B cell (primary cell): ENCODE data around the gene PRSS38. TPM values are rescaled to one million over a fixed set of nuclear protein-coding genes. Genes with fewer than 3 reads are reported as not detected.

Source experiments
- ATAC-seq: fragments of 200-7000 bp; cut with Tn5 transposase; one replicate; pipeline ENCODE4 v1.10.0; 2021; ENCODE audit warnings: low read depth, mild to moderate bottlenecking, moderate number of reproducible peaks, moderate library complexity
- CTCF ChIA-PET: fragments of 350-600 bp; sonication (Branson Sonifier 250); formaldehyde crosslinking; loops from one replicate; lab custom pipeline; 2021; ENCODE audit warnings: antibody characterized with exemption, inconsistent platforms; lab: Charles Lee
- POLR2A ChIA-PET: fragments of 350-600 bp; sonication (Branson Sonifier 250); formaldehyde crosslinking; loops from one replicate; lab custom pipeline; 2021; ENCODE audit warnings: antibody characterized with exemption; lab: Charles Lee
- DNase-seq: peaks from one replicate; pipeline ENCODE4 v3.0.0; 2013
- H2AFZ ChIP-seq: 2 replicates; pipeline ENCODE4 v1.6.1; 2012; ENCODE audit warnings: mild to moderate bottlenecking, low read depth, low read length; ENCODE audit not compliant: insufficient read depth, poor library complexity, severe bottlenecking
- H3K27ac ChIP-seq, 2 donors: 1 replicate in 1 of 2; 2 replicates in 1 of 2; pipeline ENCODE4 v1.5.1; 2012 to 2013; ENCODE audit warnings: low read length in 2 of 2, mild to moderate bottlenecking in 2 of 2, moderate library complexity in 1 of 2
- H3K27me3 ChIP-seq, 4 experiments: fragments of 200-600 bp in 1 of 4; sonication (generic) in 1 of 4; replicated peaks in 1 of 4; 1 replicate in 2 of 4; 2 replicates in 2 of 4; pipeline versions ENCODE4 v1.6.1 to v1.7.0; 2013 to 2016; ENCODE audit warnings: low read length in 3 of 4, mild to moderate bottlenecking in 2 of 4, mixed read lengths in 1 of 4, moderate library complexity in 1 of 4; ENCODE audit not compliant: insufficient read depth in 4 of 4, control insufficient read depth in 3 of 4; ENCODE audit errors: control extremely low read depth in 1 of 4
- H3K36me3 ChIP-seq, 2 experiments: replicated peaks in 1 of 2; 1 replicate in 1 of 2; 2 replicates in 1 of 2; pipeline versions ENCODE4 v1.6.1 to v1.7.1; 2013; ENCODE audit warnings: low read length in 1 of 2; ENCODE audit not compliant: insufficient read depth in 2 of 2, control insufficient read depth in 1 of 2; ENCODE audit errors: control extremely low read depth in 1 of 2, extremely low read depth in 1 of 2
- H3K4me1 ChIP-seq, 2 donors: fragments of 200-600 bp in 1 of 2; sonication (generic) in 1 of 2; 1 replicate in 1 of 2; 2 replicates in 1 of 2; pipeline versions ENCODE4 v1.5.1 to v1.6.1; 2013 to 2017; ENCODE audit warnings: low read length in 2 of 2; ENCODE audit not compliant: control insufficient read depth in 2 of 2, insufficient read depth in 2 of 2
- H3K4me2 ChIP-seq: replicated peaks from 2 replicates; pipeline ENCODE3; 2012; ENCODE audit warnings: mild to moderate bottlenecking, low read depth, low read length; ENCODE audit not compliant: poor library complexity, severe bottlenecking
- H3K4me3 ChIP-seq, 5 experiments: fragments of 200-600 bp in 1 of 5; sonication (generic) in 1 of 5; 1 replicate in 3 of 5; 2 replicates in 2 of 5; pipeline versions ENCODE4 v1.5.1 to v1.7.0; 2011 to 2016; ENCODE audit warnings: low read length in 4 of 5, mild to moderate bottlenecking in 4 of 5, low read depth in 2 of 5, control low read depth in 1 of 5, moderate library complexity in 1 of 5; ENCODE audit not compliant: insufficient read depth in 1 of 5; ENCODE audit errors: control extremely low read depth in 1 of 5, extremely low read depth in 1 of 5
- H3K79me2 ChIP-seq: fragments of 200-600 bp; sonication (generic); one replicate; pipeline ENCODE4 v1.6.0; 2016; ENCODE audit warnings: low read length; ENCODE audit not compliant: control insufficient read depth, insufficient read depth
- H3K9ac ChIP-seq: fragments of 200-600 bp; sonication (generic); 2 replicates; pipeline ENCODE4 v1.6.1; 2017; ENCODE audit warnings: mild to moderate bottlenecking, low read length, moderate library complexity
- H3K9me3 ChIP-seq, 3 donors: one replicate each; pipeline versions ENCODE4 v1.6.1 to v1.7.1; 2013; ENCODE audit warnings: low read length in 2 of 3; ENCODE audit not compliant: control insufficient read depth in 2 of 3, insufficient read depth in 1 of 3; ENCODE audit errors: control extremely low read depth in 1 of 3
- H4K20me1 ChIP-seq: 2 replicates; pipeline ENCODE4 v1.6.0; 2012; ENCODE audit warnings: mild to moderate bottlenecking, low read length; ENCODE audit not compliant: insufficient read depth, control insufficient read depth, poor library complexity, severe bottlenecking
- H3K27ac Mint-ChIP-seq: one replicate; pipeline ENCODE4 v1.8.0; 2021; ENCODE audit warnings: mixed read lengths
- H3K27me3 Mint-ChIP-seq: one replicate; pipeline ENCODE4 v1.8.0; 2021; ENCODE audit warnings: mixed read lengths
- H3K4me1 Mint-ChIP-seq: one replicate; pipeline ENCODE4 v1.8.0; 2021; ENCODE audit warnings: mixed read lengths
- H3K4me3 Mint-ChIP-seq: one replicate; pipeline ENCODE4 v1.8.0; 2021; ENCODE audit warnings: mixed read lengths
- H3K9me3 Mint-ChIP-seq: one replicate; pipeline ENCODE4 v1.8.0; 2022; ENCODE audit warnings: mixed read lengths; ENCODE audit not compliant: insufficient read depth
- EZH2 ChIP-seq: IDR thresholded peaks from 2 replicates; pipeline ENCODE4 v1.6.1; 2012; ENCODE audit warnings: borderline replicate concordance, low read depth, mild to moderate bottlenecking, moderate library complexity, low read length; ENCODE audit not compliant: insufficient read depth, poor library complexity, severe bottlenecking
- WGBS: methylation state at CpG from one replicate; pipeline ENCODE4 v1.1.5; 2013; ENCODE audit warnings: missing lambda C conversion rate; ENCODE audit not compliant: insufficient coverage; 5-methylcytosine and 5-hydroxymethylcytosine counted together
- intact Hi-C: fragments of 100-400 bp; cut with micrococcal nuclease; formaldehyde crosslinking; loops from one replicate; pipeline ENCODE4 v1.10.0; 2022
- polyA plus RNA-seq: library from polyadenylated mRNA; depleted of rRNA; stranded (reverse); fragments of >200 nt; gene quantifications from 2 replicates; pipeline ENCODE4 v1.2.3, GENCODE V29; 2012
- total RNA-seq, 2 donors: library from RNA; stranded (reverse); fragments of 120-200 nt in 1 of 2; gene quantifications; 1 replicate in 1 of 2; 2 replicates in 1 of 2; pipeline versions ENCODE4 v1.2.3 to v1.2.4, GENCODE V29; 2013 to 2022
- TF ChIP-seq, protein P1 (sequence below): fragments of 200-600 bp; IDR thresholded peaks from one replicate; pipeline ENCODE4 v1.8.0; 2022; ENCODE audit warnings: antibody characterized with exemption, mild to moderate bottlenecking

Gene PRSS38
- total and polyA plus RNA-seq, 2 donors (not counting 1 experiment from before 2014, with no cell fraction given) = not detected

DNA sequence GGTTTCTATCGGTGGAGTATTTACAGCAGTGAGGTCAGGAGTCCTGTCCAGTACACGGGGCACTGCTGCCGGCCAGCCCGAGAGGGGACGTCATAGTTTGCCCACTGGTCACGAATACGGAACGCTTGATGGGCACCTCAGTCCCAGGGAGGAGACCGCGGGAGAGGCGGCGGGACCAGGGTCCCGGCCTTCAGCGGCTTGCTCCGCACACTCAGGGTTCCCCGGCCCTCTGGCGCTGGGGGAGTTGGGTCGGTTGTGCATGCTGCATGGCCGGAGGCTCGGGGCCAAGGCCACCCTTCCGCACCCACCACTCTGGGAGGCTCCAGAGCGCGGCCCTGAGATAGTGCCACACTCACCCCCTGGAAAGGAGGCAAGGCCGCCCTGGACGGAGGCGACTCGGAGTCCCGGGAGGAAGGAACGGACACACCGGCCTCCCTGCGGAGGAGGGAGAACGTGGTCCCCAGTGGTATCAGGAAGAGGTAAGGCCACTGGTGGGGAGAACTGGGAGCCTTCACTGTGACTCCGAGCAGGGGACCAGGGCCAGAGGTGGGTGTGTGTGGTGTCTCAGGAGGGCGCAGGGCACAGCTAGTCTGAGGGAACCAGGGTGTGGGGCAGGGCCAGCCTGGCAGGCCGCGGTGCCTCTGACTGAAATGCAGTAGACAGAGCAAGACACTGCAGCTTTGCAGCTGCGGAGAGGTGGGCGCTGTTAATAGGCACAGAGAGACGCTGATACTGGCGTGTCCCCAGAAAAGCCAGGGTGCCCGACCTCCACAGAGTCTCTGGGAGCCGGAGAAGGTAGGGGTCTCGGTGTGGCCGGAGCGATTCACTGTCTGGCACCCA, 28.6 kb upstream of the PRSS38 start:
- intact Hi-C loops = loop anchor here (5.0 to 10.0 kb wide), 3 partner anchors 620 to 1695 kb away; partner anchors contain the start of genes RNF187 and TRIM11
- Histone ChIP-seq H3K4me1 (peaks cover 26 to 35% of the 10 kb centered on the region in 2 donors), H3K4me2 (peak overlapping the region; percentile 86), H2AFZ (peak overlapping the region; percentile 74), H3K27ac (peak overlapping the region in 1 of 2 donors; percentile 57), H4K20me1 (no peaks in the 10 kb centered on the region), H3K79me2 (no peaks in the 10 kb centered on the region), H3K9me3 (peaks cover 0 to 17% (median 0%) of the 10 kb centered on the region in 3 donors), H3K9ac (peak overlapping the region; percentile 70), H3K36me3 (peaks cover 0 to 8% of the 10 kb centered on the region in 2 experiments), H3K27me3 (no peaks in the 10 kb centered on the region), H3K4me3 (peak overlapping the region in 4 of 5 experiments; percentile 68 to 79 (median 75))
- ATAC-seq (no peak), DNase-seq (peak; percentile 46)
- POLR2A ChIA-PET = interaction anchor here (1.0 kb wide), 1 partner anchor 58 kb away, joined by 7 read pairs; no protein-coding TSS in a partner anchor
- Mint-ChIP-seq H3K27me3 (no peaks in the 10 kb centered on the region), H3K27ac (peak overlapping the region; percentile 68), H3K4me1 (peaks cover 19% of the 10 kb centered on the region), H3K4me3 (peak overlapping the region; percentile 91), H3K9me3 (no peaks in the 10 kb centered on the region)
- TF ChIP-seq EZH2 = no peak
- TF ChIP-seq, protein P1, sequence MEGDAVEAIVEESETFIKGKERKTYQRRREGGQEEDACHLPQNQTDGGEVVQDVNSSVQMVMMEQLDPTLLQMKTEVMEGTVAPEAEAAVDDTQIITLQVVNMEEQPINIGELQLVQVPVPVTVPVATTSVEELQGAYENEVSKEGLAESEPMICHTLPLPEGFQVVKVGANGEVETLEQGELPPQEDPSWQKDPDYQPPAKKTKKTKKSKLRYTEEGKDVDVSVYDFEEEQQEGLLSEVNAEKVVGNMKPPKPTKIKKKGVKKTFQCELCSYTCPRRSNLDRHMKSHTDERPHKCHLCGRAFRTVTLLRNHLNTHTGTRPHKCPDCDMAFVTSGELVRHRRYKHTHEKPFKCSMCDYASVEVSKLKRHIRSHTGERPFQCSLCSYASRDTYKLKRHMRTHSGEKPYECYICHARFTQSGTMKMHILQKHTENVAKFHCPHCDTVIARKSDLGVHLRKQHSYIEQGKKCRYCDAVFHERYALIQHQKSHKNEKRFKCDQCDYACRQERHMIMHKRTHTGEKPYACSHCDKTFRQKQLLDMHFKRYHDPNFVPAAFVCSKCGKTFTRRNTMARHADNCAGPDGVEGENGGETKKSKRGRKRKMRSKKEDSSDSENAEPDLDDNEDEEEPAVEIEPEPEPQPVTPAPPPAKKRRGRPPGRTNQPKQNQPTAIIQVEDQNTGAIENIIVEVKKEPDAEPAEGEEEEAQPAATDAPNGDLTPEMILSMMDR = no peak
- 52% methylated on average over 45 of the region's 45 CpGs for WGBS
- CTCF ChIA-PET = interaction anchor here (1.1 kb wide), 1 partner anchor 324 kb away, joined by 3 read pairs; no protein-coding TSS in a partner anchor
